ENCODE measurements around the gene CD96.
"Not testable (repeated sequence)": the region's sequence is repeated elsewhere in the genome, so short reads cannot be mapped to it uniquely, and the experiment has no call there.

Gene CD96

DNA sequence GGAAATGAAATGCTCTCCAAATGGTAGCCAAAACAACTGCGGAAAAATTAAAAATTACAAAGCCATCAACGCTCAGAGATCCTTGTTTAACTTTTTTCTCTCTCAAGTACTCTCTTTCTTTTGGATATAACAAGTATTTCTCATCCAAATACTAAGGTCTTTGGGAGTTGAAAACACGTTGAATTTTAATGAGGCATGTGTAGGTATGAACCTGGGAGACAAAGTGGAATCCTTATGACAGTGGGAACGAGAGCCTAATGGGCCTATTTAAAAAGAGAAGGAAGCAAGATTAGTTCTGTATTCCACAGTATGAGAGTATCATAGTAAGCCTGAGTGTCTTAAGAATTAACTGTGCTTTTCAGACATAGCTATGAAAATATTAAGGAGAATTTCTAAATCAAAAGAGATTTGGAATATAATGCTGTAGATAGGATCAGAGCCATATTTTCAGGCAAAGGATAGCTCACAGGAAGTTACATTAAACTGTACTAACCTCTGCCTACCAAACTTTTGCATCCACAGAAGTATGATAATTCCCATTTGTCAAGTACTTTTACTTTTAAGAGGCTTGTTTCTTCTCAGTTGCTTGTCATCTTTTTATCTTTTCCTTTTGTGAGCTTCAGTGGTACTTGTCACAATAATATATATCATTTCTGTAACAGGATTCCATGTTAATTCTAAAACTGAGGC is 759 bp downstream of the CD96 start:
- Histone ChIP-seq H3K9me3 (no peaks in the 10 kb centered on the region), H3K27me3 (no peaks in the 10 kb centered on the region), H3K36me3 (no peaks in the 10 kb centered on the region), H3K27ac (no peak overlapping the region), H3K4me1 (ENCODE audit: control insufficient read depth in 1 of 2, insufficient read depth in 1 of 2, low read depth in 1 of 2, low read length in 1 of 2) (peaks cover 14 to 37% of the 10 kb centered on the region in 2 experiments), H3K4me3 (ENCODE audit: low read depth in 1 of 2, low read length in 1 of 2) (no peak overlapping the region)
- TF ChIP-seq, protein P1, sequence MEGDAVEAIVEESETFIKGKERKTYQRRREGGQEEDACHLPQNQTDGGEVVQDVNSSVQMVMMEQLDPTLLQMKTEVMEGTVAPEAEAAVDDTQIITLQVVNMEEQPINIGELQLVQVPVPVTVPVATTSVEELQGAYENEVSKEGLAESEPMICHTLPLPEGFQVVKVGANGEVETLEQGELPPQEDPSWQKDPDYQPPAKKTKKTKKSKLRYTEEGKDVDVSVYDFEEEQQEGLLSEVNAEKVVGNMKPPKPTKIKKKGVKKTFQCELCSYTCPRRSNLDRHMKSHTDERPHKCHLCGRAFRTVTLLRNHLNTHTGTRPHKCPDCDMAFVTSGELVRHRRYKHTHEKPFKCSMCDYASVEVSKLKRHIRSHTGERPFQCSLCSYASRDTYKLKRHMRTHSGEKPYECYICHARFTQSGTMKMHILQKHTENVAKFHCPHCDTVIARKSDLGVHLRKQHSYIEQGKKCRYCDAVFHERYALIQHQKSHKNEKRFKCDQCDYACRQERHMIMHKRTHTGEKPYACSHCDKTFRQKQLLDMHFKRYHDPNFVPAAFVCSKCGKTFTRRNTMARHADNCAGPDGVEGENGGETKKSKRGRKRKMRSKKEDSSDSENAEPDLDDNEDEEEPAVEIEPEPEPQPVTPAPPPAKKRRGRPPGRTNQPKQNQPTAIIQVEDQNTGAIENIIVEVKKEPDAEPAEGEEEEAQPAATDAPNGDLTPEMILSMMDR (IDR thresholded peaks at IDR 0.05), result no peak

DNA sequence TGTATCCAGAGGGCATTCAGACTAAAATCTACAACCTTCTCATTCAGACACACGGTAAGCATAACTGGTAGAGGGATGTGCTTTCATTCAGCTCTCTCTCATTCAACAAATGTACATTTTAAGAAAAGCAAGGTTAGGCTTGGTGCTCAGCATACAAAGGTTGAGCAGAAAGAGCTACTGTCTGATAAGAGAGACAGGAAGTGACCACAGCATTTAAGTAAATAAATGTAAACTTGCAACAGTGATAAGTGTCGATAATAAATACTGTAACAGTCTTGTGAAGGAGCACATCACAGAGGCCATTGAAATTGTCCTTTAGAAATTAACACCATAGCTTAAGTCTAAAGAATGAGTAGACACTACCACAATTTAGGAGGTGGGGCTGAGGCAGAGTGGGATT is 3.4 kb downstream of the CD96 start:
- no peaks in the 10 kb centered on the region for H3K36me3 ChIP-seq
- H3K27me3 ChIP-seq, result no peaks in the 10 kb centered on the region
- H3K9me3 ChIP-seq, result no peaks in the 10 kb centered on the region
- H3K4me3 ChIP-seq (ENCODE audit: low read depth in 1 of 2, low read length in 1 of 2), result no peak overlapping the region
- TF ChIP-seq, protein P1 (IDR thresholded peaks at IDR 0.05), result no peak
- H3K27ac ChIP-seq, result no peak overlapping the region
- H3K4me1 ChIP-seq (ENCODE audit: control insufficient read depth in 1 of 2, insufficient read depth in 1 of 2, low read depth in 1 of 2, low read length in 1 of 2), result peaks cover 5 to 27% of the 10 kb centered on the region in 2 experiments

DNA sequence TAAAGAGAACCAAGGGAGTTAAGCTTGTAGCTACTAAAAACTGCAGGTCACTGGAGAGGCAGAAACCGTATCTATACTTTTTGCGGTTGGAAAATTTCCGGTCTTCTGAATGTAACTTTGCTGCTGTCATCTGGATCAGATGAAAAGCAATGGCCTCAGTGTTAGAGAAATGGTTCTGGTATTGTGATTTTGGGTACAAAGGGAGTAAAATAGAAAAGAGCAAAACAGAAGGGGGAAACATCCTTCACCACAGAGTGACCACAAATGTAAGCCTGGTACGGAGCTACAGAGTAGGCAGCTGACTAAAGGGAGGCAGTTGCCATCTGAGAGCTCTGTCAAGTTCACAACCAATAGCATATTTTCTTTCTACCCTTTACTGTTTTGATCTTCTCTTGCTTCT is 5.6 kb downstream of the CD96 start:
- Histone ChIP-seq H3K4me3 (ENCODE audit: low read depth in 1 of 2, low read length in 1 of 2) (no peak overlapping the region), H3K27me3 (no peaks in the 10 kb centered on the region), H3K9me3 (no peaks in the 10 kb centered on the region), H3K4me1 (ENCODE audit: control insufficient read depth in 1 of 2, insufficient read depth in 1 of 2, low read depth in 1 of 2, low read length in 1 of 2) (peaks cover 0 to 12% of the 10 kb centered on the region in 2 experiments), H3K27ac (no peak overlapping the region), H3K36me3 (no peaks in the 10 kb centered on the region)
- TF ChIP-seq, protein P1 (IDR thresholded peaks at IDR 0.05), result no peak

DNA sequence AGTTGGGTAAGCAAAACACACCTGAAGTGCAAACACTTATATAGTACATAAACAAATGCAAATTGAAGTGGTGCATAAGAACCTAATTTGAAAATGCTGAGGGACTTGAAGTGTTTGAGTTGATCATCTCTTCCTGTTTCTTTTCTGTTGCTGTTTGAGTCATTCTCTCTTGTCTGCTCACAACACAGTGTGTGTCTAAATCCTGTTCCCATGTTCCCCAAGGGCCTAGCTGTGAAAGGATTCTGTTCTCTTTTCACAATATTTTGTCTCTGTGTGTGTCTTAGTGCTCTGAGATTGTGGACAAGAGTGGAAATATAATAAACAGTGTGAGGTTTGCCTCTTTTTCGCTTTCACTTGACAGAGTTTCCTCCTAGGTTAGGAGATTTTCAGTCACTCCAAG is 6.1 kb downstream of the CD96 start:
- Histone ChIP-seq H3K27ac (no peak overlapping the region), H3K4me1 (ENCODE audit: control insufficient read depth in 1 of 2, insufficient read depth in 1 of 2, low read depth in 1 of 2, low read length in 1 of 2) (peaks cover 0 to 9% of the 10 kb centered on the region in 2 experiments)

DNA sequence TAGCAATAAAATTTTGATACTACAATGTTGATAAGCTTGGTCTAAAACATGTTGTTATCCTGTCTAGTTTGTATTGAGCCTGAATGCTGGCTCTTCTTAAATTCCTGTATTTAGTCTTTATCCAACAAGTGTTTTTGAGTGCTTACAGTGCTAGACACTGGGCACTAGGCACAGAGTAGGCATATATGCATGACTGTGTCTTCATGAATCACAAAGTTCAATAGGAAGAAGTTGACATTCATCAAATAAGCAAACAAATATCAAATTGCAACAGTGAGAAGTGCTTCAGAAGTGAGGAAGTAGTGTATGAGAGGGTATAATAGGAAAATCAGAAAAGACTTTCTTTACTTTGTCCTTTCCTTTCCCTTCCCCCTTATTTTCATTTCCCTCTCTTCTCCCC is 6.8 kb downstream of the CD96 start:
- Histone ChIP-seq H3K4me1 (ENCODE audit: control insufficient read depth in 1 of 2, insufficient read depth in 1 of 2, low read depth in 1 of 2, low read length in 1 of 2) (peaks cover 0 to 9% of the 10 kb centered on the region in 2 experiments), H3K27me3 (no peaks in the 10 kb centered on the region), H3K36me3 (no peaks in the 10 kb centered on the region), H3K27ac (no peak overlapping the region), H3K9me3 (no peaks in the 10 kb centered on the region), H3K4me3 (ENCODE audit: low read depth in 1 of 2, low read length in 1 of 2) (no peak overlapping the region)
- TF ChIP-seq, protein P1 (IDR thresholded peaks at IDR 0.05), result no peak

More for the DNA sequence above, 6.1 kb downstream of the CD96 start:
- H3K9me3 ChIP-seq, result no peaks in the 10 kb centered on the region
- H3K27me3 ChIP-seq, result no peaks in the 10 kb centered on the region
- H3K4me3 ChIP-seq (ENCODE audit: low read depth in 1 of 2, low read length in 1 of 2), result no peak overlapping the region
- TF ChIP-seq, protein P1 (IDR thresholded peaks at IDR 0.05), result no peak
- no peaks in the 10 kb centered on the region for H3K36me3 ChIP-seq

DNA sequence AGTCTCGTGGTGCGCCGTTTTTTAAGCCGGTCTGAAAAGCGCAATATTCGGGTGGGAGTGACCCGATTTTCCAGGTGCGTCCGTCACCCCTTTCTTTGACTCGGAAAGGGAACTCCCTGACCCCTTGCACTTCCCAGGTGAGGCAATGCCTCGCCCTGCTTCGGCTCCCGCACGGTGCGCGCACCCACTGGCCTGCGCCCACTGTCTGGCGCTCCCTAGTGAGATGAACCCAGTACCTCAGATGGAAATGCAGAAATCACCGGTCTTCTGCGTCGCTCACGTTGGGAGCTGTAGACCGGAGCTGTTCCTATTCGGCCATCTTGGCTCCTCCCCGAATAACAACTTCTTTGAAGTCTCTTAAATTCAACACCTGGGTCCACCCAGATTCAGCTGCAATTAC is 19.9 kb downstream of the CD96 start:
- not testable (repeated sequence) for H3K4me3 ChIP-seq (ENCODE audit: low read depth in 1 of 2, low read length in 1 of 2); H3K9me3 ChIP-seq; H3K27ac ChIP-seq; H3K27me3 ChIP-seq; H3K4me1 ChIP-seq (ENCODE audit: control insufficient read depth in 1 of 2, insufficient read depth in 1 of 2, low read depth in 1 of 2, low read length in 1 of 2); H3K36me3 ChIP-seq

All from neutrophil (primary cell).